Keratinocyte (primary cell): ENCODE data around the gene SLC26A8.

Experiments used
- CTCF ChIP-seq, 3 experiments: IDR thresholded peaks in 1 of 3; conservative IDR thresholded peaks in 1 of 3; optimal IDR thresholded peaks in 1 of 3; 2 replicates in 2 of 3; 3 replicates in 1 of 3; pipeline versions ENCODE3 to v1.5.1; 2011; ENCODE audit warnings: low read length in 3 of 3, mild to moderate bottlenecking in 3 of 3, moderate library complexity in 2 of 3, control low read depth in 1 of 3, inconsistent platforms in 1 of 3; ENCODE audit not compliant: insufficient read depth in 2 of 3; ENCODE audit errors: extremely low read depth in 1 of 3
- EZH2 ChIP-seq: IDR thresholded peaks from one replicate; pipeline ENCODE4 v1.6.1; 2012; ENCODE audit warnings: inconsistent platforms, mild to moderate bottlenecking, low read length, moderate library complexity

- TF ChIP-seq CTCF (optimal IDR thresholded peaks at IDR 0.05 in 1 of 3, IDR thresholded peaks at IDR 0.05 in 1 of 3, conservative IDR thresholded peaks at IDR 0.05 in 1 of 3; ENCODE audit: extremely low read depth in 1 of 3, insufficient read depth in 2 of 3, low read length in 3 of 3) (no peak), EZH2 (no peak)
Observed at GRCh38 chr6:35907750-35908149, 116.7 kb downstream of the SLC26A8 start.
